ENCODE results near the gene GPR141.

DNA sequence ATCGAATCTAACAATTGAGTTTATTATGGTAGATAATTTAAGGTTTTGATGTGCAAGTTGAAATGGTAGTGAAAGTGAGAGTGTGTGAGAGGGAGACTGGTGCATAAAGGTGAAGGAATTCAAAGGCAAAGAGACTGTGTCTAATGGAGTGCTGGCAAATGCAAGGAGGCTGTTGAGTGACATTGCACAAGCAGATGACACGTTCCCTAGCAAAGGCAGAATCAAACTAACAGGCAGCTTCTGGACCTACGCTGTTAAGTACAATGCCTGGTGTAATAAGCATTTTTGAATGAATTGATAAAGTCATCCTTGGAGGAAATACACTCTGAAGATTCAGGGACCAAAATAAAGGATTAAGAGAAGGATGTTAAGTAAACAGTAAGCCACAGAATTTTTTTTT, 11.7 kb upstream of the GPR141 start:
- TF ChIP-seq TCF4 (CRISPR knock-in tag; IDR thresholded peaks at IDR 0.05; ENCODE audit: borderline replicate concordance) = no peak
- TF ChIP-seq PPARA (CRISPR knock-in tag; IDR thresholded peaks at IDR 0.05; ENCODE audit: borderline replicate concordance) = no peak
